Mucosa of stomach (tissue), 1 donor: ENCODE data around the gene SCEL.

Source experiments
- H3K27me3 ChIP-seq: one replicate; pipeline ENCODE4 v1.7.0; 2013; ENCODE audit warnings: mild to moderate bottlenecking, low read length; ENCODE audit not compliant: control insufficient read depth, insufficient read depth
- H3K36me3 ChIP-seq: one replicate; pipeline ENCODE4 v1.7.0; 2013; ENCODE audit warnings: low read length; ENCODE audit not compliant: control insufficient read depth, insufficient read depth
- H3K4me1 ChIP-seq: one replicate; pipeline ENCODE4 v1.7.0; 2013; ENCODE audit warnings: mild to moderate bottlenecking, low read length; ENCODE audit not compliant: control insufficient read depth, insufficient read depth
- H3K4me3 ChIP-seq: one replicate; pipeline ENCODE4 v1.7.0; 2013; ENCODE audit warnings: low read length
- H3K9ac ChIP-seq: one replicate; pipeline ENCODE4 v1.7.0; 2013; ENCODE audit warnings: mild to moderate bottlenecking, low read length, moderate library complexity
- H3K9me3 ChIP-seq: one replicate; pipeline ENCODE4 v1.7.0; 2013; ENCODE audit warnings: mild to moderate bottlenecking, low read length, moderate library complexity; ENCODE audit not compliant: control insufficient read depth
- donor health status: Pancreatic carcinoma.

Gene SCEL

DNA sequence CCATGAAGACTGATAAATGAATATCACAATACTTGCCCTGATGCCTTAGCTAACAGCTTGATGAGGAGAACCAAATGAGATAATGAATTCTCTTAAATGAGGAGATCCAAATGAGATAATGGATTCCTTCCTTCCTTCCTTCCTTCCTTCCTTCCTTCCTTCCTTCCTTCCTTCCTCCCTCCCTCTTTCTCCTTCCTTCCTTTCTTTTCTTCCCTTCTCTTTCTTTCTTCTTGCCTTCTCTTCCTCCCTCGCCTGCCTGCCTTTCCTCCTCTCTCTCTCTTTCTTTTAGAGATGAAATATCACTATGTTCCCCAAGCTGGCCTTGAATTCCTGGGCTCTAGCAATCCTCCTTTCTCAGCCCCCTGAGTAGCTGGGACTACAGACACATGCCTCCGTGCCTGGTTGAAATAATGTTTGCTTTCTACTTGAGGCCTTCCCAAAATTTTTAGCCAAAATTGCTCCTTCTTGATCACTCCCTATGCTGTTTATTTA lies 158.0 kb downstream of the SCEL start:
- Histone ChIP-seq H3K9me3 (no peaks in the 10 kb centered on the region), H3K4me3 (no peak overlapping the region), H3K27me3 (peaks cover 2% of the 10 kb centered on the region), H3K4me1 (no peaks in the 10 kb centered on the region), H3K36me3 (no peaks in the 10 kb centered on the region), H3K9ac (no peak overlapping the region)
